Activated CD4-positive, alpha-beta T cell treated with anti-CD3 and anti-CD28 coated beads, Interleukin-2, amount 10 ng/mL, durations not matched to agents 7 days and 5 days (primary cell): Measurements from ENCODE around the gene SRSF1. TPM values are rescaled to one million over a fixed set of nuclear protein-coding genes. Genes with fewer than 3 reads are reported as not detected.

Source experiments
- CTCF ChIA-PET: fragments of 350-600 bp; sonication (Branson Sonifier 250); formaldehyde crosslinking; loops from one replicate; lab custom pipeline; 2021; ENCODE audit warnings: antibody characterized with exemption; lab: Charles Lee
- POLR2A ChIA-PET: fragments of 350-600 bp; sonication (Branson Sonifier 250); formaldehyde crosslinking; loops from one replicate; lab custom pipeline; 2021; ENCODE audit warnings: antibody characterized with exemption; lab: Charles Lee
- DNase-seq: peaks from one replicate; pipeline ENCODE4 v3.0.0-alpha.2; 2020
- H3K27ac Mint-ChIP-seq: one replicate; pipeline ENCODE4 v1.8.0; 2021; ENCODE audit warnings: mild to moderate bottlenecking, moderate library complexity, mixed read lengths
- H3K27me3 Mint-ChIP-seq: one replicate; pipeline ENCODE4 v1.8.0; 2021; ENCODE audit warnings: mixed read lengths
- H3K36me3 Mint-ChIP-seq: one replicate; pipeline ENCODE4 v1.8.0; 2021; ENCODE audit warnings: low read depth, mixed read lengths
- H3K4me1 Mint-ChIP-seq: one replicate; pipeline ENCODE4 v1.8.0; 2021; ENCODE audit warnings: mixed read lengths
- H3K4me3 Mint-ChIP-seq: one replicate; pipeline ENCODE4 v1.8.0; 2021; ENCODE audit warnings: mild to moderate bottlenecking, moderate library complexity, mixed read lengths
- H3K9me3 Mint-ChIP-seq: one replicate; pipeline ENCODE4 v1.8.0; 2021; ENCODE audit warnings: mixed read lengths
- total RNA-seq, 2 experiments: library from RNA; stranded (reverse); gene quantifications; one replicate each; pipeline ENCODE4 v1.2.3, GENCODE V29; 2021

The SRSF1 gene
- total RNA-seq, 2 experiments from 2014 or later, result 363 to 365 TPM

DNA sequence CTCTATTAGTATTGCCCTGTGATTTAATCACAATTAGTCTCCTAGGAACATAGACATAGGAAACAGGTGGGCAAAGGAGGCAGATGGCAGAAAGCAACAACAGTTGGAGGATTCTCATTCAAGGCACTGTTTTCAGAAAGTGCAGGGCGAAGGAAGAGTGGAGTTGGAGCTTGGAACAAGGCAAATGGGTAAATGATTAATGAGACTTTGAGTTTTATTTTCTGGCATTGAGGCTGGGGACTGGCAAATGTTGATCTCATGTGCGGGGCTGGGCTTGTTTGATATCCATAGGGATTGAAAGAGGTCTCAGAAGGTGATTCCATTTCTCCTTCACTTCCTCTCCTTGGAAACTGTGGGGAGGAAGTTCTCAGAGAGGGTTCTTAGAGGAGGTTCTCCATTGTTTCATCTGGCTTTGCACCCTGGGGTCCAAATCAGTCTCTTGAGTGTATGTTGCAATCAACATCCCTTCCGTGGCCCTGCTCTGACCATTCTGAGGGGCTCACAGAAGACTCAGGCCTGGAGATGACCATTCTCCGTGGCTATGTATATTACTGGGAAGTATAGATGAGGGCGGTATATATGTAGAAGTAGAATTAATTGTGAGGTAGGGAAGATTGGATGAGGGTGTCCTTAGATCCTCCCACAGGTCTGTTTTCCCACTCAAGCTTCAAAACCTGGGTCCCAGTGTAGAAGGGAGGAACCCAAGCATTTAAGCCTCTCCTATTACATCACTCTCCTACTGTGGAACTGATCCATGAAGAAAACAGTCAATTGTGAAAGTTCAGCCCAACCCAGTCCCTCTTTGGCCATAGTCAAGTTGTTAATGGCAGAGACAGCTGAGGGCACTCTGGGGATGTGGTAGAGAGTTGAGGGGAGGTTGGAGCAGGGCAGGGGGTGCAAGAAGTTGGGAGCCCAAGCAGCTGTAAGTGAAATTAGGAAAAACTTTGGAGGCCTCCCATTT lies 36.5 kb upstream of the SRSF1 start:
- H3K4me3 Mint-ChIP-seq, result no peak overlapping the region

DNA sequence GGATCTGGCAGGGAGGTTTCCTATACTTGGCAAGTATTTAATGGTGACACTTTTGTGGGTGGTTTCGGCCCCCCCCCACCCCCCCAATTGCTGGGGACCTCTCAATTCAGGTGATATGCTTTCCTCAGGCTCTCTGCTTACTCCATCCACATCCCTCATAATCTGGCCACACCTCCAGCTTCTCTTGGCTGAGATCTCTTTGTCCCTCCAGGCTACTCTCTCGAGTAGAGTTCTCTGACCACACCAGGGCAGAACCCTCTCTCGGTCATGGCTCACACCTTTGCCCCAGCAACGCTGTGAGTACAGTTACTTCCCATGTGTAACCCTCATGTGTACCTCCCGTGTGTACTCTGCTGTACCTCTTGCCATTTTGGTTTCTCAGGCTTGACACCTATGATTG lies 34.1 kb upstream of the SRSF1 start:
- H3K9me3 Mint-ChIP-seq, result no peaks in the 10 kb centered on the region
- no peaks in the 10 kb centered on the region for H3K36me3 Mint-ChIP-seq
- H3K4me1 Mint-ChIP-seq, result no peaks in the 10 kb centered on the region
- no peak overlapping the region for H3K27ac Mint-ChIP-seq
- ChIA-PET CTCF (no interaction called here), POLR2A (no interaction called here)
- DNase-seq, result no peak
- peaks cover 31% of the 10 kb centered on the region for H3K27me3 Mint-ChIP-seq
- no peak overlapping the region for H3K4me3 Mint-ChIP-seq

More for the DNA sequence above, 36.5 kb upstream of the SRSF1 start:
- no peak overlapping the region for H3K27ac Mint-ChIP-seq
- H3K36me3 Mint-ChIP-seq, result no peaks in the 10 kb centered on the region
- H3K4me1 Mint-ChIP-seq, result no peaks in the 10 kb centered on the region
- H3K9me3 Mint-ChIP-seq, result no peaks in the 10 kb centered on the region
- ChIA-PET POLR2A (no interaction called here), CTCF (interaction anchor here (1.2 kb wide), 1 partner anchor 152 kb away, joined by 3 read pairs; no protein-coding TSS in a partner anchor)
- DNase-seq, result no peak
- H3K27me3 Mint-ChIP-seq, result peaks cover 25% of the 10 kb centered on the region

DNA sequence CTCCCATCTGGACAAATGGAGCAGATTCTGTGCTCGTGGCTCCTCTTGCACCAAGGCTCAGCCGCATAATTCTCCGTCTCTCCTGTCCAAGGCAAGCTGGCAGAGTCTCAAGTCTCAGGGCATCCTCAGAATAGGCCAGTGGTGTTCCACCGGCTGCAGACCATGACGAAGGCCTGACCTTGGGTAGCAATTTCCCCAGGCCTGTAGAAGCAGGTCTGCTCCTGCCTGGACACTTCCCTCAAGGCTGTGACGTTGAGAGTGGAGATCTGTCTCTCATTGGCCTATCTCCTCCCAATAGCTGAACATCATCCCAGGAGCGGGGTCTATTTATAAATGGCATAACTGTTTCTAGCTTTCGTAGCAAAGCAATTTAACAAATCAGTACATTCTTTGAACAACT lies 33.3 kb upstream of the SRSF1 start:
- no peak overlapping the region for H3K4me3 Mint-ChIP-seq
- H3K27ac Mint-ChIP-seq, result no peak overlapping the region
- no peak for DNase-seq
- H3K9me3 Mint-ChIP-seq, result no peaks in the 10 kb centered on the region
- ChIA-PET POLR2A (no interaction called here), CTCF (no interaction called here)
- H3K36me3 Mint-ChIP-seq, result no peaks in the 10 kb centered on the region
- H3K27me3 Mint-ChIP-seq, result peaks cover 30% of the 10 kb centered on the region
- no peaks in the 10 kb centered on the region for H3K4me1 Mint-ChIP-seq

DNA sequence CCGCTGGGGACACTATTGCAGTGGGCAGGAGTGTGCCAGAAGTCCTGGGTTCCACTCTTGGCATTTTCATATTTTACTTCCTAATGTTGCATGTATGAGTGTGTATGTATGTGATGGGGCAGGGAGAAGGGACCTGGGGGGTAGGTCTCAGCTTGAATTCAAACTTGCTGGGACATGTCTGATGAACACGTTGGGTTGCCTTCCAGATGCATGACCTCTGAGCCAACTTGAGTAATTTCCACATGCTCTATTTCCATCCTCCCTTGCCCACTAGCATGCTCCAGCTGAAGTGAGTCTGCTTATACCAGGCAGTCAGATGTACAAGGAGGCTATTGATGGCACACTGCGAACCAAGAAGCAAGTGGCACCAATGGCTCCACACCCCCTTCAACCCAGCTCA lies 32.9 kb upstream of the SRSF1 start:
- no peaks in the 10 kb centered on the region for H3K4me1 Mint-ChIP-seq
- no peak for DNase-seq
- no peak overlapping the region for H3K27ac Mint-ChIP-seq
- no peak overlapping the region for H3K4me3 Mint-ChIP-seq
- no peaks in the 10 kb centered on the region for H3K36me3 Mint-ChIP-seq
- POLR2A ChIA-PET, result no interaction called here
- CTCF ChIA-PET, result no interaction called here
- no peaks in the 10 kb centered on the region for H3K9me3 Mint-ChIP-seq
- H3K27me3 Mint-ChIP-seq, result peaks cover 32% of the 10 kb centered on the region

DNA sequence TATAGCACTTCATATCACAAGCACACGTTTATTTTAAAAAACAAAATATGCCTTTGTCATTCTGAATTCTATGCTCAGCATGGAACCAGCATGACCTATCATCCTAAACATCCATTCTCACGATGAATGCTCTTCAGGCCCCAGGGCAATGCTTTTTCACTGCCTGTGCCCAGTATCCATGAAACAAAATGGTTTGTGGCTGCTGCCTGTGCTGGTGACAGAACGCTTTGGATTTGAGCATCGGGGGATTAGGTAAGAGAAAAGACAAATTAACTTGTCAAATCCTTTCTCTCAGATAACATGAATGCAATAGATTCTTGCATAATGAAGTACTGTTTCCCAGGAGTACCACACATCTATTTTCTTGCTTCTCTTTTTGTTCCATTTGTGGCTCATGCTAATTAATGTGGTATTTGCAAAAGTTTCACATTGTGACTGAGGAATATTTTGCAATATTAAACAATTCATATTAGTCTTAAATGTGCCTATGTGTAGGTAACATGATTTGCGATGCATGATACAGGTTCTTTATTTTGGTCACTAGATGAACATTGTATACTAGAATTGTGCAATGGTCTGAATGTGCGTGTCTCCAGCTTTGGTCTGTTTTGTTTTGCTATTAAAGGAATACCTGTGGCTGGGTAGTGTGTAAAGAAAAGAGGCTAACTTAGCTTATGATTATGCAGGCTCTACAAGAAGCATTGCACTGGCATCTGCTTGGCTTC lies 25.8 kb upstream of the SRSF1 start:
- Mint-ChIP-seq H3K36me3 (no peaks in the 10 kb centered on the region), H3K9me3 (peaks cover 4% of the 10 kb centered on the region), H3K27me3 (peaks cover 26% of the 10 kb centered on the region), H3K4me1 (no peaks in the 10 kb centered on the region), H3K27ac (no peak overlapping the region), H3K4me3 (no peak overlapping the region)
- POLR2A ChIA-PET, result no interaction called here
- CTCF ChIA-PET, result no interaction called here
- DNase-seq, result no peak

DNA sequence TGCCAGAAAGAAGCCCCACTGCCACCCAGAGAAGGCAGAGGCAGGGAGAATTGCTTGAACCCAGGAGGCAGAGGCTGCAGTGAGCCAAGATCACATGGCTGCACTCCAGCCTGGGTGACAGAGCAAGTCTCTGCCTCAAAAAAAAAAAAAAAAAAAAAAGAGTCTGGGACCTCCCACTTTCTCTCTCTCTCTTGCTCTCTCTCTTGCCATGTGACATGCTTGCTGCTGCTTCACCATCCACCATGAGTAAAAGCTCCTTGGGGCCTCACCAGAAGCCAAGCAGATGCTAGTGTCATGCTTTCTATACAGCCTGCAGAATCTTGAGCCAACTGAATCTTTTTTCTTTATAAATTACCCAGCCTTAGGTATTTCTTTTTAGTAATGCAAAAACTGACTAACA lies 21.5 kb upstream of the SRSF1 start:
- Mint-ChIP-seq H3K4me3 (no peak overlapping the region), H3K27me3 (peaks cover 52% of the 10 kb centered on the region)
- POLR2A ChIA-PET, result no interaction called here

DNA sequence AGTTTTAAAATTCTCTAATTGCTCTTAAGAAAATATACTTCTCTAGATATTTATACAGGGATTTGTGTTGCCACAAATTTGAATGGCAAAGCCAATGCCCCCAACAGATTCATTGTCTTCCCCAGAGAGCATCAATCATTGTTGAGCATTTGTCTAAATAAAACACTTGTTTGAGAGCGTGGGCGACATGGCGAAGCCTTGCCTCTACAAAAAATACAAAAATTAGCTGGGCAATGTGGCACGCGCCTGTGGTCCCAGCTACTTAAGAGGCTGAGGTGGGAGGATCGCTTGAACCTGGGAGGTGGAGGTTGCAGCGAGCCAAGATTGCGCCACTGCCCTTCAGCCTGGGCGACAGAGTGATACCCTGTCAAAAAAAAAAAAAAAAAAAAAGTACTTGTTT lies 13.4 kb upstream of the SRSF1 start:
- Mint-ChIP-seq H3K9me3 (no peaks in the 10 kb centered on the region), H3K4me1 (no peaks in the 10 kb centered on the region), H3K36me3 (no peaks in the 10 kb centered on the region), H3K27ac (no peak overlapping the region), H3K27me3 (peaks cover 15% of the 10 kb centered on the region), H3K4me3 (no peak overlapping the region)
- no peak for DNase-seq
- ChIA-PET POLR2A (no interaction called here), CTCF (no interaction called here)

More for the DNA sequence above, 21.5 kb upstream of the SRSF1 start:
- H3K27ac Mint-ChIP-seq, result no peak overlapping the region
- H3K4me1 Mint-ChIP-seq, result no peaks in the 10 kb centered on the region
- peaks cover 6% of the 10 kb centered on the region for H3K9me3 Mint-ChIP-seq
- CTCF ChIA-PET, result interaction anchor here (0.6 kb wide), 1 partner anchor 1042 kb away, joined by 3 read pairs; no protein-coding TSS in a partner anchor
- no peaks in the 10 kb centered on the region for H3K36me3 Mint-ChIP-seq
- DNase-seq, result no peak

DNA sequence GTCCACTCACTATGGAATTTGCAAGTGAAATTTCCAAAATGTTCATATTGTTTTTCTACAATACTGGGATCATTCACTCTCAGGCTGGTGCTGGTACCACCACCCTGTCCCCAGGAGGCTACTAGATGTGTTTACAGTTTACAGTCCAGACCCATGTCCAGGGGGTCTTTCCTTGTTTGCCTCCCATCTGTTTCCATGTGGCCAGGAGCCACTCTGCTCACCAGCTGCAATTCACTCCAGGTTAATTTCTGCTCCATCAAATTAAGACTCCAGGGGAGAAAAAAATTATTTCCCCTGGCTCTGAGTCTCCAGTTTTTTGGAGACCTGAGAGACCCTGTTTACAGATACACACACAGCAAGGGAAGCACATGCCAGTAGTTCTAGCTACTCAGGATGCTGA lies 12.5 kb upstream of the SRSF1 start:
- Mint-ChIP-seq H3K9me3 (no peaks in the 10 kb centered on the region), H3K36me3 (no peaks in the 10 kb centered on the region), H3K27ac (no peak overlapping the region), H3K27me3 (peaks cover 8% of the 10 kb centered on the region), H3K4me3 (no peak overlapping the region), H3K4me1 (no peaks in the 10 kb centered on the region)
- ChIA-PET POLR2A (no interaction called here), CTCF (no interaction called here)
- DNase-seq, result no peak

DNA sequence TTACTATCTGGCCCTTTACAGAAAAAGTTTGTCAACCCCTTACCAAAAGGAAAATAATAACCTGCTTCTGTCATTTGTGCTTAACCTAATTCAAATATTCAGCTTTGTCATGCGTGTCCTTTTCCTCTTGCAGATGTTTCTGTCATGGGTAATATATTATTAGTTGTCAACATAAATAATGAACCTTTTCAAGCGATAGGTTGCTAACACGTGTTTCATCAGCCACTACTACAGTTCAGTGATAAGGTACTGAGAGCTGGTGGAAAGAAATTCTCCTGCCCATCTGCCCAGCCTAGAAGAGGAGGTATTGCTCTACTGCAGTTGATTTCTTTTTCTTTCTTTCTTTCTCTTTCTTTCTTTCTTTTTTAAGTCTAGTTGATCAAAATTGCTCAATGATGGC lies 12.0 kb upstream of the SRSF1 start:
- ChIA-PET POLR2A (no interaction called here), CTCF (interaction anchor here (0.7 to 0.9 kb wide), 2 partner anchors 64 to 890 kb away, joined by 3 to 4 read pairs; partner anchors contain the start of gene CUEDC1)
- H3K4me1 Mint-ChIP-seq, result no peaks in the 10 kb centered on the region
- H3K4me3 Mint-ChIP-seq, result no peak overlapping the region
- H3K27me3 Mint-ChIP-seq, result peaks cover 6% of the 10 kb centered on the region
- H3K9me3 Mint-ChIP-seq, result no peaks in the 10 kb centered on the region
- no peak overlapping the region for H3K27ac Mint-ChIP-seq
- no peak for DNase-seq
- no peaks in the 10 kb centered on the region for H3K36me3 Mint-ChIP-seq

DNA sequence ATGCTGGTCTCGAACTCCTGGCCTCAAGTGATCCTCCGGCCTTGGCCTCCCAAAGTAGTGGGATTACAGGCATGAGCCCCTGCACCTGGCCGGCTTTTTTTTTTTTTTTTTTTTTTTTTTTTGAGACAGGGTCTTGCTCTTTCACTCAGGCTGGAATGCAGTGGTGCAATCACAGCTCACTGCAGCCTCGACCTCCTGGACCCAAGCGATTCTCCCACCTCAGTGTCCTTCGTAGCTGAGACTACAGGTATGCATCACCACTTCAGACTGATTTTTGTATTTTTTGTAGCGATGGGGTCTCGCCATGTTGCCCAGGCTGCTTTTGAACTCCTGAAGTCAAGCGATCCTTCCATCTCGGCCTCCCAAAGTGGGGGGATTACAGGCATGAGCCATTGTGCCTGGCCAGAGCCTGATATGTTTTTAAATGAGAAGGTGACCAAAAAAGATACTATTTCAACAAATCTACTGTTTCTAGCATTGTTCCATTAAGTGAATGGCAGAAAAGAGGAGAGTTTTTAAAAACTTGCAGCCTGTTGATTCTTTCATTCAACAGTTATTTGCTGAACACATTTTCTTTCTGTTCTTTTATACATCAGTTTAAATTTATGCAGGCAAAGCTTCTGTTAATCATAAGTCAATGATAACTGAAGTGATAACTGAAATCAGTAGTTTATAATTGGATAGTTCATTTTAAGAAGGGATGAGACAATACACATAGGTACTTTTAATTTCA lies 3.2 kb upstream of the SRSF1 start:
- Mint-ChIP-seq H3K9me3 (no peaks in the 10 kb centered on the region), H3K36me3 (peaks cover 27% of the 10 kb centered on the region), H3K4me3 (no peak overlapping the region), H3K27ac (no peak overlapping the region), H3K27me3 (no peaks in the 10 kb centered on the region), H3K4me1 (peaks cover 22% of the 10 kb centered on the region)
- CTCF ChIA-PET, result interaction anchor here (1.9 kb wide), 1 partner anchor 11 kb away, joined by 6 read pairs; no protein-coding TSS in a partner anchor
- POLR2A ChIA-PET, result no interaction called here
- no peak for DNase-seq

DNA sequence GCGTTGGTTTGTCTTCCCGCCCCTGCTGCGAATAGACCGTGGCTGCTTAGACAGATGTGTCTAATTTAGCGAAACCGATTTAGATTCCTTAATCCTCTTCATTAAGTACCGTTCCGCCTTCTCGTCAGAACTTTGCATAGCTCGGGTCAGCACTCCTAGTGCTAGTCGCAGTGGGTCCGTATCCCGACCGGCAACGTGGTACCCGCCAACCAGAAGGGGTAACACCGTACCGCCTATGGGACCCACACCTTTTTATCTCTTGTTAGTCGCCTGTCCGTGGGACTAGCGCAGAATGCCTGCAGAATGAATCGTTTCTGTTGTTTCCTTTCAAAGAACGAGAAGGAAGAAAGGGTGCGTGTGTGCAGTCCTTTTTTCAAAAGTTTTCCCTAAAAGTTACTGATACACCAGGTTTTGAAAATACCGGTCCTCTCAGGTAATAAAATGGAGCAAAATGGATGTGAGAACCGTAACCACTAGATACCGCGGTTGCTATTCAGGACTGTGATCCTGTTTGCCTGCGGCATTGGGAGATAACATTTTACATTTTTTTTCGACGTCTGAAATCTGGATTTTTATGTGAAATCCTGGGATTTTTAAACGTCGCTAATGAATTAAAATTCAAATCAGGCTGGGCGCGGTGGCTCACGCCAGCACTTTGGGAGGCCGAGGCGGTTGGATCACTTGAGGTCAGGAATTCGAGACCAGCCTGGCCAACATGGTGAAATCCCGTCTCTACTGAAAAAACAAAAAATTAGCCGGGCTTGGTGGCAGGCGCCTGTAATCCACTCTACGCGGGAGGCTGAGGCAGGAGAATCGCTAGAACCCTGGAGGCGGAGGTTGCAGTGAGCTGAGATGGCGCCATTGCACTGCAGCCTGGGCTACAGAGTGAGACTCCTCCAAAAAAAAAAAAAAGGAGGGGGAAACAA lies 998 bp upstream of the SRSF1 start:
- Mint-ChIP-seq H3K4me3 (peak overlapping the region; percentile 94), H3K36me3 (peaks cover 46% of the 10 kb centered on the region), H3K27ac (peak overlapping the region; percentile 98), H3K27me3 (no peaks in the 10 kb centered on the region), H3K9me3 (no peaks in the 10 kb centered on the region), H3K4me1 (peaks cover 41% of the 10 kb centered on the region)
- ChIA-PET POLR2A (interaction anchor here (0.7 to 2.2 kb wide), 5 partner anchors 12 to 337 kb away, joined by 3 to 8 read pairs (median 4); partner anchors contain the start of genes DYNLL2 and MRPS23), CTCF (interaction anchor here (0.7 to 2.4 kb wide), 9 partner anchors 8 to 174 kb away, joined by 3 to 15 read pairs (median 4); partner anchors contain the start of gene CUEDC1)
- peak; percentile 16 for DNase-seq
